ENCODE measurements around the gene AK9.

DNA sequence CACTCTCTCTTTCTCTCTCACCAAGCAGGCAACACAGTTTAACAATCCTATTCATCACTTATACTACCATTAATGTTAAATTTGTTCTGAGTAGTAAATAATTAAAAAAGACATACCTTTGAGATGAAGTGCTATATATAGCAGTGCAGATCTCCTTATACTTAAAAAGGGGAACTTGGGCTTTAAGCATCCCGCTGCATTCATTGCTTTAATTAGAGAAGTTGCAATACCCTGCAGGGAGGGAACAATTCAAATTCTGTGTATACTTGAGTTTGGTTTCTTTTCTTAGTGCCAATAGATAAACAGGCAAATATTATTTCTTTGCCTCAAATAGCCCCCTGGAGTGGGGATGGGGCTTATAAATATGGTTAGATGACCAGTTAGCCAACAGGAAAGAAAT, 197.1 kb downstream of the AK9 start:
- TF ChIP-seq CTCF (IDR thresholded peaks at IDR 0.05) (no peak), POLR2A (IDR thresholded peaks at IDR 0.05) (no peak)
